GM19043 (cell line): Measurements from ENCODE around the gene DAGLA.

ENCODE experiments used
- ATAC-seq: cut with Tn5 transposase; IDR thresholded peaks from one replicate; pipeline ENCODE4 v1.9.1; 2021; ENCODE audit warnings: low read depth; ENCODE audit not compliant: unreplicated experiment

DAGLA gene

GRCh38 chr11:61793083-61793828, 113.1 kb downstream of the DAGLA start:
- ATAC-seq: no peak

DNA sequence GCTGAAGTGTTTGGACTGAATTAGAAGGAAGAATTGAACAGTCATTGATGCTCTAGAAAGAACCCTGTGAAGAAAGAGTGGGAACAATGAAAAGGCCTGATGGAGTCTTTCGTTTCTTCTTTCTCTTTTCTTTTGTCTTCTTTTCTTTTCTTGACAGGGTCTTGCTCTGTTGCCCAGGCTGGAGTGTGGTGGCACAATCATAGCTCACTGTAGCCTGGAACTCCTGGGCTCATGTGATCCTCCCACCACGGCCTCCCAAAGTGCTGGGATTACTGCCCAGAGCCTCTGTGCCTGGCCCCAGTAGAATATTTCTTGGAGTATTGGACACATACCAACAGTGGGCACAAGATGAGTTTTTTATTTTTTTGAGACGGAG, 113.6 kb downstream of the DAGLA start:
- ATAC-seq: no peak

- ATAC-seq: no peak
These were observed 114.4 kb downstream of the DAGLA start for GRCh38 chr11:61794579-61794978.

GRCh38 chr11:61795459-61795858, 115.3 kb downstream of the DAGLA start:
- ATAC-seq: no peak

DNA sequence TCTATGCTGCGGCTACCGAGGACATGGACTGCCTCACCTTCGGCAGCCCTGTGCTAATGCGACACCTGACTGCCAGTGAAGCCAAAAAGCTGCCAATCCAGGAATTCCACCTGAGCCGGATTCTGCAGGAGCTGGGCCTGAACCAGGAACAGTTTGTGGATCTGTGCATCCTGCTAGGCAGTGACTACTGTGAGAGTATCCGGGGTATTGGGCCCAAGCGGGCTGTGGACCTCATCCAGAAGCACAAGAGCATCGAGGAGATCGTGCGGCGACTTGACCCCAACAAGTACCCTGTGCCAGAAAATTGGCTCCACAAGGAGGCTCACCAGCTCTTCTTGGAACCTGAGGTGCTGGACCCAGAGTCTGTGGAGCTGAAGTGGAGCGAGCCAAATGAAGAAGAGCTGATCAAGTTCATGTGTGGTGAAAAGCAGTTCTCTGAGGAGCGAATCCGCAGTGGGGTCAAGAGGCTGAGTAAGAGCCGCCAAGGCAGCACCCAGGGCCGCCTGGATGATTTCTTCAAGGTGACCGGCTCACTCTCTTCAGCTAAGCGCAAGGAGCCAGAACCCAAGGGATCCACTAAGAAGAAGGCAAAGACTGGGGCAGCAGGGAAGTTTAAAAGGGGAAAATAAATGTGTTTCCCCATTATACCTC, 115.8 kb downstream of the DAGLA start:
- no peak for ATAC-seq
